IPS-18a (cell line): Measurements from ENCODE around the gene SH3RF3.

ENCODE experiments used
- H3K27ac ChIP-seq: one replicate; pipeline ENCODE4 v1.5.1; 2013; ENCODE audit warnings: low read length
- H3K27me3 ChIP-seq: one replicate; pipeline ENCODE4 v1.6.1; 2013; ENCODE audit warnings: mild to moderate bottlenecking, low read length; ENCODE audit not compliant: control insufficient read depth, insufficient read depth
- H3K36me3 ChIP-seq: one replicate; pipeline ENCODE4 v1.6.1; 2013; ENCODE audit warnings: low read depth, low read length; ENCODE audit not compliant: control insufficient read depth
- H3K4me1 ChIP-seq: one replicate; pipeline ENCODE4 v1.6.1; 2013; ENCODE audit warnings: low read depth, low read length; ENCODE audit not compliant: control insufficient read depth
- H3K4me3 ChIP-seq: one replicate; pipeline ENCODE4 v1.5.1; 2013; ENCODE audit warnings: low read length
- H3K9ac ChIP-seq: one replicate; pipeline ENCODE4 v1.6.1; 2013; ENCODE audit warnings: mild to moderate bottlenecking, low read length, moderate library complexity
- H3K9me3 ChIP-seq: one replicate; pipeline ENCODE4 v1.6.1; 2013; ENCODE audit warnings: low read depth, low read length; ENCODE audit not compliant: control insufficient read depth

The SH3RF3 gene

DNA sequence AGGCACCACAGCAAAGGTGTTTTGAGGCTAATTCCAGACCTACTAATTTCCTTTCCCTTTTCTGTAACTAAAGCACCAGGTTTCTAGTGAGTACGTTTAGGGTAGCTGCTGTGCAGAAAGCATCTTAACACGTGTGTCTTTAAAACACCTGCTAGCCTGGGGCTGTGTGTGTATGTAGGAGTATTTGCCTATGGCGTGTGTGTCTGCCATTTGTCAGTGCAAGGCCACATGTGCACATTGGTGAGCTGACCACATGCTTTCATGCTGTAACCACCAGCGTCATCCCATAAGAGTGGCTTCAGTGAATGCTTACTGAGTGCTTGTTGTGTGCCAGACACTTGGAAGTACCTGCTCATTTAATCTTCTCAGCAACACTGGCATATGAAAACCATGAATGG lies 243.2 kb downstream of the SH3RF3 start:
- no peaks in the 10 kb centered on the region for H3K27me3 ChIP-seq
- H3K36me3 ChIP-seq = no peaks in the 10 kb centered on the region

DNA sequence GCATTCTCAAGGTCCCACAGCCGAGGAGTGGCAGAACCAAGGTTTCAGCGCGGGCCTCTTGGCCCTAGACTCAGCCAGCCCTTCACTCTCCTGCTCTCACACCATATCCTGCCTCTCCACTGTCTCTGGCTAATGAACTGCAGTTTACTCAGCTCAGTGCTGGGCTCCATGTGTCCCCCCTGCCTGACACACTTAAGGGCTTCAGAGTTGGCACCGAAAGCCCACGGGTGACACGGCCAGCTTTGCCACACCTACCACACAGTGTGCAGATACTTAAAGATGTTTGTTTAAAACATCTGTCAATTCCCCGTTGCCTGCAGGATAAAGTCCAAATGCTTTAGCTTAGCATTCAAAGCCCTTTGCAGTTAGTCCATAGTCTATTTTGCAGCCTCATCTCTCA lies 243.6 kb downstream of the SH3RF3 start:
- no peaks in the 10 kb centered on the region for H3K27me3 ChIP-seq

More for the DNA sequence above, 243.2 kb downstream of the SH3RF3 start:
- H3K9me3 ChIP-seq = no peaks in the 10 kb centered on the region
- no peak overlapping the region for H3K27ac ChIP-seq
- H3K4me1 ChIP-seq = no peaks in the 10 kb centered on the region
- no peak overlapping the region for H3K9ac ChIP-seq
- H3K4me3 ChIP-seq = no peak overlapping the region

DNA sequence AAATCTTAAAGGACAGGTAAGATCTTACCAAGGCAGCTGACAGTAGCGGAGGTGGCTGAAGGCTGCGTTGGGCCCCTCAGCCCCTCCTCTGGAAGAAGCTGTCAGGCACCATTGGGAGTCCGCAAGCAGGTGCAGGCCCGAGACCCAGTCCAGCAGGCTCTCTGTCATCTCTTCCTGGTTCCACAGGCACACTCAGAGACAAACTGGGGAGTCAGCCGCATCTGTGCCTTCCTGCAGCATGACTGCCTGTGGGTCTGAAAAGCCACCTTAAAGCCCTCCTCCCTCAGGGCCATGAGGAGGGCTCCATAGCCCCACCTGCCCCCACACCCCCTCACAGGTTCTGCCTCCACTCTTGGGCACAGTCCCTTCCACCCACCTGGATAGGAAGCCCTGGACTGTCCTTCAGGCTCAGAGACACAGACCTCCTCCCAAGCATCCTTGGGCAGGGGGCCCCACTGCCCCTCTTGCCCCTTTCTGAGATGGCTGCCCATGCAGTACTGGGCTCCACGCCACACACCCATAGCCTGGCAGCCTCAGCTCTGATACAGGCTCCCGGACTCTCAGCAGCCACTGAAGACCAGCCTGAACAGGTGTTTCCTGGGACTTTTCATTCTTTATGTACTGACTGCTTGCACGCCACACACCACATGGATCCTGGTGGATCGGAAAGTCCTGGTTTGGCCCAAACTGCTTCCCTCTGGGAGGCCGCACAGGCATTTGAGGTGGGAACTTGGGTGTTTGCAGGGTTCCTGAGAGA lies 245.0 kb downstream of the SH3RF3 start:
- Histone ChIP-seq H3K9me3 (no peaks in the 10 kb centered on the region), H3K27ac (no peak overlapping the region), H3K9ac (no peak overlapping the region), H3K36me3 (no peaks in the 10 kb centered on the region), H3K4me1 (no peaks in the 10 kb centered on the region), H3K27me3 (no peaks in the 10 kb centered on the region), H3K4me3 (no peak overlapping the region)

More for the DNA sequence above, 243.6 kb downstream of the SH3RF3 start:
- H3K9ac ChIP-seq = no peak overlapping the region
- no peaks in the 10 kb centered on the region for H3K4me1 ChIP-seq
- H3K4me3 ChIP-seq = no peak overlapping the region
- H3K36me3 ChIP-seq = no peaks in the 10 kb centered on the region
- H3K27ac ChIP-seq = no peak overlapping the region
- H3K9me3 ChIP-seq = no peaks in the 10 kb centered on the region

DNA sequence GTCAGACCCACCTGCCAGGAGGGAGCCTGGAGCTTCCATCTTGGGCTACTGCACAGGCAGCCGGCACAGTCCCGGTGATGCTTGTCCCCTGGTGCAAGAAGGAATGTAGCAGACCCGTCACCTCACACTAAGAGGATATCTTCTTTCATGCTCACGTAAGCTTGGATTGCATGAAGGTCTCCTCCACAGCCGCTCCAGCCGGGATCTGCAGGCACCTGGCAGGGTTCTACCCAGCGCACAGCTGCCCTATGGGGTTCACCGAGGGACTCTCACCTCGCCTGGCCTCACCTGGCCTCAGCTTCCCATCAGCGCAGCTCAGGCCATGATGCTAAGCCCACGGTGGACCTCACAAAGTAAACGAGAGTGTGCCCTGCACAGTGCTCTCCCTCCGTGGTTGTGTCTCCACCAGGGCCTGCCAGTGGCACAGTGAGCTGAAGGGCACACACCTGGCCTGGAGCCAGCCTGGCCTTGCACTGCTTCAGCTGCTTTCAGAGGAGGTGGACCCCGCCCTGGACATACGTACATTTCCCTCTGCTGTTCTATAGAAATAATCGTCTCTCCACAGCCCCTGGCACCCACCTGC lies 245.6 kb downstream of the SH3RF3 start:
- Histone ChIP-seq H3K4me3 (no peak overlapping the region), H3K9me3 (no peaks in the 10 kb centered on the region), H3K9ac (no peak overlapping the region), H3K27ac (no peak overlapping the region), H3K4me1 (no peaks in the 10 kb centered on the region), H3K36me3 (no peaks in the 10 kb centered on the region), H3K27me3 (no peaks in the 10 kb centered on the region)

DNA sequence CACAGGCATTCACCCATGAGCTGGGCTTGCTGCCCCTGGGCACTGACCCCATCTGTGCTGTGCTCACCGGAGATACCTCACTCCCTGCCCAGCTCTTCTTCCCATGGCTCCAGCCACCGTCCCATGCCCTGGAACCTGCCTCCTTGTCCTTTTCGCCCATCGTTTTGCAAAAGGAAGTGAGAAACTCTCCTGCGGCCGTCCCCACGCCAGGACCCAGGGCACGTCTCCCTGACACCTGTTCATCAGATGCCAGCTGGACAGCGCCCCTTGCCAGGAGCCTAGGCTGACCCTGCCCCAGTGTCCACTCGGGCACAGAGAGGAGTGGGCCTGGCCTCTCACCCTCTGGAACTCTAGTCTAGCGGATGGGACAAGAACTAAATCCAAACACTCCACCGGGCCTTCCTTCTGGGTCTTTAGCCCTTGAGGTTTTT lies 246.1 kb downstream of the SH3RF3 start:
- Histone ChIP-seq H3K27me3 (no peaks in the 10 kb centered on the region), H3K4me1 (no peaks in the 10 kb centered on the region), H3K4me3 (no peak overlapping the region), H3K9ac (no peak overlapping the region), H3K9me3 (no peaks in the 10 kb centered on the region), H3K27ac (no peak overlapping the region), H3K36me3 (no peaks in the 10 kb centered on the region)

DNA sequence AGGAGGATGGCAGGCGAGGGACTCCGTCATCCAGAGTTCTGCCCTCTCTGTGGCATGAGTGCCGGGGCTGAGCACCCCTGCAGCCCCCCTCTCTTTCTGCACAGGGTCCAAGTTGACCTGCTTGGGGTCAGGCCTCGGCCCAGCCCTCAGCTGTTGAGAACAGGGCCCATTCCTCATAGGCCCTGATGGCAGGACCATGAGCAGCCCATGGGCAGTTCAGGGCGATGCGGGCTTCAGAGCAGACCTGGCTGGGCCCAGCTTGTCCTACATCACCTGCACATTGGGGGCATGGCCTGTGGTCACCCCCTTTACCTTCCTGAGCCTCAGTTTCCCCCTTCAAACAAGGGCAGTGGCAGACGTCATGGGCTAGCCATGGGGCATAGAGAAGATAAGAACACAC lies 246.7 kb downstream of the SH3RF3 start:
- Histone ChIP-seq H3K27me3 (no peaks in the 10 kb centered on the region), H3K4me3 (no peak overlapping the region), H3K27ac (no peak overlapping the region), H3K4me1 (no peaks in the 10 kb centered on the region), H3K36me3 (no peaks in the 10 kb centered on the region), H3K9ac (no peak overlapping the region), H3K9me3 (no peaks in the 10 kb centered on the region)

DNA sequence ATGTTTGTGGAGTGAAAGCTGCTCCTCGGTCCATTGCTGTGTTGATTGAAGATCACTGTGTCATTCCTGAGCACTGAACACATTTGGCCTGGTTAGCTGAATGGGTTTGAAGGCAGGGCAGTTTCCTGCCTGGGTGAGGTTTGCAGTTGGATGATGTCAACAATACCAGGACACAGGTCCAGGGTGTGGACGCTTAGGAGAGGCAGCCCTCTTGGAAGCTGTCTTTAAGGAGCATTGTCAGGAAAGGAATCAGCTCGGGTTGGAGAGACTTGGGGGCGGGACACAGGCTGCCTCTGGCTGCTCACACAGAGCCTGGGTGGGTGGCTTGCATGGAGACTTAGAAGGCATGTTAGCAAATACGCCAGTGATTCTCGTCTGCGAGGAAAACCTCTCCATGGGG lies 247.1 kb downstream of the SH3RF3 start:
- Histone ChIP-seq H3K4me1 (no peaks in the 10 kb centered on the region), H3K27me3 (no peaks in the 10 kb centered on the region), H3K27ac (no peak overlapping the region), H3K9me3 (no peaks in the 10 kb centered on the region), H3K36me3 (no peaks in the 10 kb centered on the region), H3K4me3 (no peak overlapping the region), H3K9ac (no peak overlapping the region)

DNA sequence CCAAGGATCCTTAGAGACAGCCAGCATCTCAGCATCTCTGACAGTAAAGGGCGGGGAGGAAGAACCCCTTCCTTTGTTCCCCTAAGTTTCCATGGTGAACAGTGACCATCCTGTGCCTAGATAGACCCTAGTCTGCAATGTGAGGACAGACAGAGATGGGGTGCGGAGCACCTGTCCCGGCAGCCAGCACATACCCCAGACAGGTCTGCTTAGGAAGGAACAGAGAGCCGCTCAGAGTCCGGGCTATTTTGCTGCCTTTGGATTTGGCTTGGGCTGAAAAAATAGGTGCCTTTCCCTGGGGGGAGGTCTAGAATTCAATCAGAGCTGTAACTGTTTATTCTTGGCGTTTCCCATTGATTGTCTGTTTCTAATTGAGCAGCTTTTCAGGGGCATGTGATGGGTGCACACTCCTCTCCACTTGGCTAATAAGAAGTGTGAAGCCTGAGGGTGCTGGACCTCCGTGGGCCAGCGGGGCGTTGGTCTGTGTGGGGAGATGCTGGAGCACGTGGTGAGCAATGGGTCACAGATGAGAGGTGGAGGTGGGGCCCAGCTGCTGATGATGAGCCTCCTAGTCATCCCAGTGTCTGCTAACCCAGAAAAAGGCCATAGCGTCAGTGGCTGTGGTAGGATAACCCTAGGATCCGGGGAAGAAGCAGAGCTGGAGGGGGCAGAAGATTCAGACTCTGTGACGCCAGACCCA lies 247.9 kb downstream of the SH3RF3 start:
- Histone ChIP-seq H3K9me3 (no peaks in the 10 kb centered on the region), H3K4me3 (no peak overlapping the region), H3K9ac (no peak overlapping the region), H3K27me3 (no peaks in the 10 kb centered on the region), H3K4me1 (no peaks in the 10 kb centered on the region), H3K36me3 (no peaks in the 10 kb centered on the region), H3K27ac (no peak overlapping the region)

DNA sequence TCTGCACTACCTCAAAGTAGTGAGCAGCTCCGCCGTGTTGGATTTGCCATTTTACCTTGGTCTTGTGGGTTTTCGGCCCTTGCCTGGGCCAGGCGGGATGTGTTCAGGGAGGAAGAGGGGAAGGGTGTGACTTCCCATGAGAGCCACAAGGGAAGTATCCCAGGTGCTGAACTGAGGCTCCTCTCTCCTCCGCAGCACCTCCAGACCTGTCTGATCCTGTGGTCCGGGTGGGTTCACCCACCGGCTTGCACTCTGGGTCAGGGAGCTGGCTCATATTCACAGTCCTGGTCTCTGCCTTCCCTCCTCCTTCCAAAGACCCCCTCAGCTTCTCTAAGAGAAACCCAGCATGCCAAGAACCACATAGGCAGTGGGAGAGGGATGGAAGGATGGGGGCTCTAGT lies 249.0 kb downstream of the SH3RF3 start:
- Histone ChIP-seq H3K4me1 (no peaks in the 10 kb centered on the region), H3K27me3 (no peaks in the 10 kb centered on the region), H3K9me3 (no peaks in the 10 kb centered on the region), H3K36me3 (no peaks in the 10 kb centered on the region), H3K4me3 (no peak overlapping the region), H3K27ac (no peak overlapping the region), H3K9ac (no peak overlapping the region)

DNA sequence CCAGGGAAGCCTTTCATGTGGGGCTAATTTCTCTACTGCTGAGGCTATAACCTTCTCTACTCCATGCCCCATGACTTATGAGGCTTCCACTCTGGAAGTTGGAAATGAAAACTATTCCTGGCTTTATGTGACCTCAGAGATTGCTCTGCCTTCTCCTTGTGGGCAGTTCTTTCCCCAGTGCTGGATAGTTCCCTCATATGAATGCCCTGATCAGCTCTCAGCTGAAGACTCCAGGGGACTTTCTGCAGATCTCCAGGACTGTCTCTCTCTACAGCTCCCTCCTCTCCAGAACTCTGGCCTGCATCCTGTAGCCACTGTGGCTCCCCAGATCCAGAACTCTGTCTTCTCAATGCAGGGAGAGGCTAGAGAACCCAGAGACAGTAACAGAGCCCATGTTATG lies 249.7 kb downstream of the SH3RF3 start:
- H3K36me3 ChIP-seq = no peaks in the 10 kb centered on the region
- no peak overlapping the region for H3K27ac ChIP-seq
- no peak overlapping the region for H3K4me3 ChIP-seq
- no peak overlapping the region for H3K9ac ChIP-seq
- no peaks in the 10 kb centered on the region for H3K9me3 ChIP-seq
- H3K4me1 ChIP-seq = no peaks in the 10 kb centered on the region
- H3K27me3 ChIP-seq = no peaks in the 10 kb centered on the region

DNA sequence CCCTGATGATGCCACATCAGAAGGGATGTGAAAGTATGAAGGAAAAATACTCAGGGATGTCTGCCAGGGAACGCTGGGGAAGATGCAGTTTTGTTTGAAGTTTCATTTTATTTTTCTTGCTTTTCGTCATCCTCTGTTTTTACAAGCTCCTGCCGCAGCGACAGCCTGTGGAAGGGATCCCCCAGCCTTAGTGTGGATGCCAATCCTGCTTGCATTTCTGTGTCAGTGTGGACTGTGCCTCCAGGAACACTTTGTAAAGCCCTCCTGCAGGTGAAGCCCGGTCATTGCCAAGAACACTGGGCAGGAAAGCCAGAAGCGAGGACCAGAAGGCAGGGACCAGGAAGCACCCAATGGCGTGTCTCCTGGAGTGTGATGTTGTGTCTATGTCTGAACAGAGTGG lies 250.5 kb downstream of the SH3RF3 start:
- no peaks in the 10 kb centered on the region for H3K36me3 ChIP-seq
- no peaks in the 10 kb centered on the region for H3K27me3 ChIP-seq
- H3K27ac ChIP-seq = no peak overlapping the region
- no peaks in the 10 kb centered on the region for H3K4me1 ChIP-seq
- H3K4me3 ChIP-seq = no peak overlapping the region
- H3K9me3 ChIP-seq = no peaks in the 10 kb centered on the region
- H3K9ac ChIP-seq = no peak overlapping the region
